GM18873 (cell line): ENCODE measurements around the gene ZFP36.
A peak's percentile ranks its signal among the peaks of the same experiment; 100 is the strongest.

Experiments used
- ATAC-seq: cut with Tn5 transposase; IDR thresholded peaks from one replicate; pipeline ENCODE4 v1.9.1; 2021; ENCODE audit warnings: mild to moderate bottlenecking, moderate library complexity, moderate number of reproducible peaks; ENCODE audit not compliant: unreplicated experiment, low FRiP score

Gene ZFP36

DNA sequence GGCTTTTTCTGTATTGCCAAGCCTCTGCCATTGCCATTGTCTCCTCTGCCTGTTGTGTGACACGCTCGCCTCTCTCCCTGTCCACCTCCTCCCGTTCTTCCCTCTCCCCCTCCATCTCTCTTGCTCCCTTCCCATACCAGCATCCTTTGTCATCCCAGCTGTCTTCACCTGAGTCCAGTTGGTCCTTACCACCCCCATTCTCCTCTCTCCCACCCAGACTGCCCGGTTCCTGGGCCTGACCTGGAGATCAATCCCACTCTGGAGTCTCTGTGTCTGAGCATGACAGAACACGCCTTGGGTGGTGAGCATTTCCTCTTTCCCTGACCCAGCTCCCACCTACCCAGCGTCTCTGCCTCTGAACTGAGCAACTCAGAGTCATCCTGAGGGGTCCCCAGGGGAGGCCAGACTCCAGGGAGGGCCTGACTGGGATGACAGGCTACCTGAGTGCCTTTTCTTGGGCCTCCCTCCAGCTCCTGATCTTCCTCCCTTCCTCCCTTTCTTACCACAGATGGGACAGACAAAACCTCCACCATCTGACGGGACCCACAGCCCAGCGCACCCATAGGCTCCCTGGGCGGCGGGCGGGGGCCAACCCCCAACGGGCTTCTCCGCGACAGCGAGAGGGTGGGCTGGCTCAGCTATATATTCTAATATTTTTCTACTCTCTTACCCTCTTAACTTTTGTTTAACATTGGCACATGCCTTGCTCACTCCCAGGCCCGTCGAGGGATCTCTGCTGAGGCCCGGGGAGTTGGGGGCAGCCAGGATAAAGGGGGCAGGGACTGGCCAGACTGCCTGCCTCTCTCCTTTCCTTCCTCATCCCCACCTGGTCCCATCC, 23.4 kb upstream of the ZFP36 start:
- ATAC-seq, result no peak

DNA sequence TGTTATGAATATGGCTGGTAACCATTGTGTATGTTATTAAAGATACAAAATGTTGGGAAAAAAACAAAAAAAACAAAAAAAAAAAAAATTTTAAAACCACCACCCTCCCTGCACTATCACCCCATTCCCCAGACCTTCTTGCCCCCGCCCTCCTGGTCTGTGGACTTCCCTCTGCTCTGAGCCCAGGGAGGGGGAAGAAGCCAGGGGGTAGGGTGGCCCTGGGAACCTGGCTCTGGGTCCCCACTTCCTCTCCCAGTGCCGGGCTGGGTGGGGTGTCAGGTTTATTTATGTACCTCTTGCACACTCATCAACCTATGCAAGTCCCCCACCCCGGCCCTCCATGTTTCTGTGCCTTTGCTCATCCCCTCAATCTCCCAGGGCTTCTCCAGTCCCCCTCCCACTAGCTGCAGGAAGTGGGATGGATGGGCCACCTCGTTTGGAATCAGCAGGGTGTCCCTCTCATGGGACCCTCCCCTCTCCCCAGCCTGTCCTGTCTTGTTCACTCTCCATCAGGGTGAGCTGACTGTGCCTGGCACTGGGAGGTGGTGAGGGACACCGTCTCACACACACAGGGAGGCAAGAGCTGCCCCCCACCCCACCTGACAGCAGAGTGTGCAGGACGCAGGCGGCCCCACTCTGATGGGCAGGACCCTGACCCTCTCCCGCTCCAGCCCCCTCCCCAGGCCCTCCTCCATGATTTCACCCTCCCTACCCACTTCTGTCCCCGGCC, 21.6 kb upstream of the ZFP36 start:
- no peak for ATAC-seq

DNA sequence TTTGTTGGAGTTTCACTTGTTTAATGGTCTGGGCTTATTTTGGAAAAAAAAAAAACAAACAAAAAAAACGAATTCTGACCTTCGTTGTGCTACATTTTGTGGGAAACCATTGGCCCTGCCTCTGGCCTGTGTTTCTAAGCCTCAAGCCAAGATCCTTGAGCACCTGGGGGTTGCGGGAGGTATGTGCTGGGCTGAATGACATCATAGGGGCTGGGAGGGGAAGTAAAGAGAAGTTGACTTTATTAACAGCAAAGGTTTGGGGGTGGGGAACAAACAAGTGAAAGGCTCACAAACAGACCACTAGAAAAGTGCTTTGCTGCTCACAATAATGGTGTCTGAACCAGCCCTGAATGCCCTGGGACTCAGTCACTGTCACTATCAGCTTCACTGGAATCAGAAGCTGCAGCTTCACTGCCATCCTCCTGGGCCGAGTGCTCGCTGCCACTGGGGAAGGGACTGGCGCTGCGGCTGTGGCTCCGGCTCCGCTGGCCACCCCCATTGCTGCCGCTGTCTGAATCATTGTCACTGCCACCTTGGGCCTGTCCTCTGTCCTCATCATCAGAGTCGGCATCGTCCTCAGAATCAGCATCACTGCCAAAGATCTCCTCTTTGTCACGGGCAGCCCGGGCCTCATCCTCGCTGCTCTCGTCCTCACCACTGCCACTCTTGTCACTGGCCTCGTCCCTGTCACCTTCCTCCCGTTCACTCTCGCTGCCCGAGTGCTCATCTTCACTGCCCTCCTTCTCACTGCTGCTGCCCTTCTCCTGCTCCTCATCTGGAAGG, 20.8 kb upstream of the ZFP36 start:
- ATAC-seq, result no peak

DNA sequence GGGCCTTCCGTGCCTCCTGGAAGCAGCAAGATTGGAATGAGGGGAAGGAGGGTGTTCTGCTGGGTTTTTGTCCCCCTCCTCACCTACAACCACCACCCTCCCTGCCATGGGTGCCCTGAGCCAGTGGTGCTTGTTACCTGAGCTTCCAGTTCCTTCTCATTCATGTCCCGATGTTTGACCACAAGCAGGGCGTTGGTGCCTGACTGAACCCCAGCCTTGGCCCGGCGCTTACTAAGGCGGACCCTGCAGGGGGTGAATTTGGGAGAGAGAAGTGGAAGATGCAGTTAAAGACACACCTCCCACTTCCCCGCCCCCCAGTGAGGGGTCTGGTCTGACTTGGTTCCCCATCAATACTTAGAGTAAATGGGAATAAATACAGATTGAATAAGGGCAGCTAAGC, 20.1 kb upstream of the ZFP36 start:
- no peak for ATAC-seq

DNA sequence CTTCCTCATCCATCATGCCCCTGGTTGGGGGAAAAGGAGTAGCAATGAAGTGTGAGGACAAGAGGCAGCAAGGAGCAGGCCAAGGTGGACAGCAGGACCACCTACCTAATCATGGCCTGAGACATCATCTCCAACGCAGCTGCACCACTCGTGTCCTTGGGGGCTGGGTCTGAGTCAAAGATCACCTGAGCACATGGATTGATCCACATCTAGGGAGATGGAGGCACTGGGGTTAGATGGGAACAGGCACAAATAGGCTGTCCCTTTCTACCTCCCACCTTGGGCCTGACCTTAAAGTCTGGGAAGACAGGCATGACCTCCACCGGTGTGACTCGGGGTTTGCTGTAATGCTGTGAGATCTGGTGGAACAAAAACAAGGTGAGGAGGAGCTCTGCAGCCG, 18.0 kb upstream of the ZFP36 start:
- no peak for ATAC-seq

DNA sequence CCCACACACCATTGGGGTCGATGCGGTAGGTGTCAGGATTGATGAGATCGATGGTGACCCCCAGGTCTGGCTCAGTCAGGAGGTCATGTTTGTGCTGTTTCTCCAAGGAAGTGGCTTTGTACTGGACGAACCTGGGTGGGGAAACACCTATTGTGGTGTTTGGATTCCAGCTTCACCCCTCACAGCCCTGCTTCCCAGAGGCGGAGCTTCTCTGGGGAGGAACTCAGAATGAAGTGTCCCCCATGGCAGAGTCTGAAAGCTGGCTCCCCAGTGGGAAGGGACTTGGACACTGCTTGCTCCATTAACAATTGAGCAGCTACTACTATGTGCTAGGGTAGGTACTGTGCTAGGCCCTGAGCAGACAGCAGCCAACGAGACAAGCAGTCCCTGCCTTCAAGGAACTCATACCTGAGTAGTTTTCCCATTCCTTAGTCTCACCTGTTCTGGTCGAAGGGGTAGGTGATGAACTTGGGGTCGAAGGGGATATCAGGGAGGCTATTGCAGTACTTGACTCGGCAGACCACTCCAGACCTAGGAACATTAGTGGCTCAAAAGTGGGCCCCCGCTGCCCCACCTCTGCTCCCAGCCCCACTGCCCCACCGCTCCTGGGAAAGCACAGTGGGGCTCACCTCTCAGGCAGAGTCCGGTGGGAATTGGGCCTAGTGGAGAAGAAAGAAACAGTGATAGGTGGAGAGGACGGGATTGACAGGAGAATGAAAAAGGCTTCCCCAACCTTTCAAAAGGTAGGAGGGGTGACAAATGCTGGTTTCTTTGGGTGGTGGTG, 16.8 kb upstream of the ZFP36 start:
- ATAC-seq, result no peak

DNA sequence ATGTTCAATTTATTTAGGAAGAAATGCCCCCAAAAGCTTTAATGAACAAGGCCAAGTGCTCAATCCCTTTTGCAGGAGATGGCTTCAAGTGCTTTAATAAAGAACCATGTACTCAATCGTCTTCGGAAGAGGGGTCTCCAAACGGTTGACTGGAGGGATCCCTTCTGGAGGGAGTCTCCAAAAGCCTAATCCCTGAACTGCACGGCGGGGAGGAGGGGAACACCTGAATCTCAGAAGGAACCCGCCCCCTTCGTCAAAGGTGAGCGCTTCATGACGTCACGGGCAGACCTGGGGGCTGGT, 16.2 kb upstream of the ZFP36 start:
- no peak for ATAC-seq

DNA sequence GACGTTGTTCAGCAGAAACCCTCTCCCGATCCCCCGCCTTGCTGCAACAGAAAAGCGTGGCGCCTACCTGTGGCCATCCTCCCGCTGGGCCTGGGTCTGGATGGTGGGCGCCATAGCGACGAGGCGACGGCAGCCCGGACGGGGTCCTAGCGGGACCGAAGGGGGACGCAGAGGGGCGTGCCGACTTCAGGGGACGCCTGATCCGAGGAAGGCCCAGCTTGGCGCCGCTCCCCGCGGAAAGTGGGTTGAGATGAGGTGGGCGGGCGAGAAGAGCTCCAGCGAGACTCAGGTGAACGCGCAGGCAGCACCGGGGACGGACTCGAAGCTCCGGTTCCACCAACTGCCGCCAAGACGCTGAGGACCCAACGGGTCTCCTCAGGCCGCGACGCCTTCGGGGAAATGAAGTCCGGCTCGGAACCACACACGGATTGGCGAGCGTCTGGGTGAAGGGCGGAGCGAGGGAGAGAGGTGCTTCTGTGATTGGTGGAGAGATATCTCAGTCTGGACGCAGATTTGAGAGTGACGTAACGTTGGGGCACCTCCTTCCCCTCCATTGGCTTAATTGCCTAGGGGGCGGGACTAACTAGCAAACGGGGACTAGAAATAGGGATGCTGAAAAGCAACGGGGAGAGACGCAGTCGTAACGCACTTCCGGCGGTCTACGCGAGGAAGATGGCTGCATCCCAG, 15.8 kb upstream of the ZFP36 start, which contains the start of the genes MED29 and PAF1:
Gene MED29, plus strand, starts transcription at position 628 of the 687 bp plus-strand sequence. Its CDS starts 45 bp downstream, at position 673.
Gene PAF1, minus strand, starts transcription at position 356 of the 687 bp plus-strand sequence. Its CDS starts 242 bp downstream, at position 114.
- ATAC-seq, result peak; percentile 92

DNA sequence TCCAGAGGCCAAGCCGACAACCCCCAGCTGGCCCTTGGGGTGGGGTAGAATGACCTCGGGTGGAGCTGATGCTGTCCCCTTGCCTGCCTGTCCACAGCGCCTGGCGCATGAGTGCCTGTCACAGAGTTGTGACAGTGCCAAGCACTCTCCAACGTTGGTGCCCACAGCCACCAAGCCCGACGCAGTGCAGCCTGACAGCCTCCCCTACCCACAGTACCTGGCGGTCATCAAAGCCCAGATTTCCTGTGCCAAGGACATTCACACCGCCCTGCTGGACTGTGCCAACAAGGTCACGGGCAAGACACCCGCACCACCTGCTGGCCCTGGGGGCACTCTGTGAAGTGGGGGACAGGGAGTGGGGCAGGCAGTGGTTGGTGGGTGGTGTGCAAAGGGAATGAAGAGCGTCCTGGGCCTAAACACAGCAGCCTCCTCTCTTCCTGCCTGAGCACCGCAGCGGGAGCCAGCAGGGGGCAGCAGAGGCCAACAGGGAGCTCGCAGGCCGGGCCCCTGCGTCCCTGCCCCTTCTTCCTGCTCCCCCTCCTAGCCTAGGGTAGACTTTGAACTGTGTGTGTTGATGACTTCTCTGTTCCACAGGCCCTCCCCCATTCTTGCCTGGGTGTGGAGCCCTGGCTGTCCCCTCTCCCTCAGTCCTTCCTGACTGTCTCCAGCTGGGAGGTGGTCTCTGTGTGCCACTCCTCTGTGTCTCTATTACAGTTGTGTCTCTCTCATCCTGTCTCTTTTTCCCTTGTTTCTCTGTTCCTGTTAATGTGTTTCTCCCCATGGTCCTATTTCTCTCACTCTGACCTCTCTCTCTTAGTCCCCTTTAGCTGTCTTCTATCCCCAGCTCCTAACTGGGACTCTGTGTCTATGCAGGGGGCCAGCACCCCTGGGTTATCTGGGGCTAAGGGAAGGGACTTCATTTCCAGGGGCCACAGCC, 9.0 kb upstream of the ZFP36 start:
- ATAC-seq, result no peak

DNA sequence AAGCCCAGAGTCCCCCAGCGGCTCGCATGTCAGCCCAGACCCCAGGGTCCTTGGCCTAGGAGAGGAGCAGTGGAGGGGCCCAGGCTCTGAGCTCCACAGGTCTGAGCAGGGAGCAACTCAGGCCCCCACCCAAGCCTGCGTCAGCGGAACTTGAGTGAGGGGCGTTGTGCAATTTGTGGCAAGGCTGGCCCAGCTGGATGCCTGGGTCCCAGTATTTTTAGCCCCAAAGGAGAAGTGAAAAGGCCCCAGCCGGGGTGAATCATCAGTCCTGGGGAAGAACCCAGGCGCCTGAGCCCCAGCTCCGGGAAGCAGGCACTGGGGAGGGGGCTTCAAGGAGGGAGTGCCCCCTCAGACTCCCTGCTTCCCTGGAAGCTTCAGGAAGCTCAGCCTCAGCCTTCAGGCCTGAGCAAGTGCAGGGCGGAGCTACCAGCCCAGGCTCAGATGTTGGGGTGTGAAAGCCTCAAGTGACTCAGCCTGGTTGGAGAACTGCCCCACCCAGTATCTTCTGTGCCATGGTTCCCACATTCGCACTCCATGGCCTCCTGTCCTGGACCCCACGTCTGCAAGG, 8.3 kb upstream of the ZFP36 start:
- ATAC-seq, result no peak

DNA sequence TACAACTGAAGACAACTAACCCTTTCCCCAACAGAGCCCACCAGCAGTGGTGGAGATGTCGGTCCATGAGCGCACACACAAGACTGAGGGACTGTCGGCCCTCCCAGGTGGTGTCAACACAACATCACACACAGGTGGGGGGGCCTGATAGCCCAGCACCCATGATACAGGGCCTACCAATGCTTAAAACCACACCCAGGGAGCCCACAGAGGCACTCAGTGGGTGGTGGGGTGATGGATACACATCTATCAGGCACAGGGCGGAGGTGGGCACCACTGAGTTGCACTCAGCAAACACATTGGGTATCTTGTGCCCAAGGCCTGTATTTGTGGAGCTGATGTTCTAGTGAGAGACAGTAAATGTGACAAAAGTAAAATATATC, 7.0 kb upstream of the ZFP36 start:
- ATAC-seq, result no peak

DNA sequence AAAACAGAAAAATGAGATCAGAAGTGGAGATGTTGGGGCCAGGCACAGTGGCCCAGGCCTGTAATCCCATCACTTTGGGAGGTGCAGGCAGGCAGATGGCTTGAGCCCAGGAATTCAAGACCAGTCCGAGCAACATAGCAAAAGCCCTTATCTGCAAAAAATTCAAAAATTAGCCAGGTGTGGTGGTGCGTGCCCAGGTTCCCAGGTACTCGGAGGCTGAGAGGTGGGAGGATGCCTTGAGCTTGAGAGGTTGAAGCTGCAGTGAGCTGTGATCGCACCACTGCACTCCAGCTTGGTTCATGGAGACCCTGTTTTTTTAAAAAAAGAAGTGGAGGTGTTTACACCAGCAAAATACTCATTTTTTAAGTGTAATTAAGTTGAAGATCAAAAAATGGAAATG, 6.6 kb upstream of the ZFP36 start:
- ATAC-seq, result no peak

DNA sequence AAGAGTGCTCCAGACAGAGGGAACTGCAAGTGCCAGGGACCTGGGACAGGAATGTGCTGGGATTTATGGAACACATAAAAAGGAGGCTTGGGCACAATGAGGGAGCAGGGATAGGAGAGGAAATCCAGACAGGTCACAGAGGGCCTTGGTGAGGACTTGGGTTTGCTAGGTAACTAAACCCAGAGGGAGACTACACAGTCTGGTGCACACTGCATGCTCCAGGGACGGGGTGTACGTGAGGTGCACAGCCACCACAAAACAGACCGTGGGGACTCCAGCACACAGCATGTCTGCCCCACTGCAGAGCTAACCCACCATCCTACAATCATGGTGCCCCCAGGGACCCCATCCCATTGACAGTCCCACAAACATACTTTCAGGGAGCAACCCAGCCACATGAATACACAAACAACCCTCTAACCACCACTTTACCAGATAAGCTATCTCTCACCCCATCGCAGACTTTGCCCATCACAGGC, 5.5 kb upstream of the ZFP36 start:
- ATAC-seq, result no peak

DNA sequence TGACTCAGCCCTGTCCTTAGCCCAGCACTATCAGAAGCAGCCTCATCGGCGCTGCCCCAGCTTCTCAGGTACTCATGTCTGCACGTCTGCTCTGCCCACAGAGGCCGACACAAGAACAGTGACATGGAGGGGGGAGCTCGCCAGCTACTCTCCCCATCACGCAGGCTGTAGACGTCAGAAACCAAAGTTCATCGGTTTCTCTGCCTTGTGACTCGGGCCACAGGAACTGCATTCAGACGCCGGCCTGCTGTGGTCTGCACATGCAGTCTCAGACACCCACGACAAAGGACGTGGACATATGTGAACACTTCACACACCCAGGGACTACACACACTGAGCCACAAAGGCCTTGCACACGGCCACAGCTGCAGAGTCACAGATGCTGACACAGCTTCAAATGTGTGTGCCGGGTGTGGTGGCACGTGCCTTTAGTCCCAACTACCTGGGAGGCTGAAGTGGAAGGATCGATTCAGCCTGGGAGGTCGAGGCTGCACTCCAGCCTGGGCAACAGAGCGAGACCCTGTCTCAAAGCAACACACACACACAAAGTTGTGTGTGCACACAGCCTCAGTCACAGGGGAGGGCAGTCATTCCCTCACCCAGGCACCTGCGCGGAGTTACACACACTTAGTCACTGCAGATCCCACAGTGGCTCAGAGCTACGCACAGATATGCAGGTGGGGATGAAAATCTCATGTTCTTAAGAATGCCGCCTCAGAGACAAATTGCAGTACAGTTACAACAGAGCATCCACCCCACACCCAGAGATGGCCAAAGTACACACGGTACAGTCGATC, 4.9 kb upstream of the ZFP36 start:
- ATAC-seq, result no peak

DNA sequence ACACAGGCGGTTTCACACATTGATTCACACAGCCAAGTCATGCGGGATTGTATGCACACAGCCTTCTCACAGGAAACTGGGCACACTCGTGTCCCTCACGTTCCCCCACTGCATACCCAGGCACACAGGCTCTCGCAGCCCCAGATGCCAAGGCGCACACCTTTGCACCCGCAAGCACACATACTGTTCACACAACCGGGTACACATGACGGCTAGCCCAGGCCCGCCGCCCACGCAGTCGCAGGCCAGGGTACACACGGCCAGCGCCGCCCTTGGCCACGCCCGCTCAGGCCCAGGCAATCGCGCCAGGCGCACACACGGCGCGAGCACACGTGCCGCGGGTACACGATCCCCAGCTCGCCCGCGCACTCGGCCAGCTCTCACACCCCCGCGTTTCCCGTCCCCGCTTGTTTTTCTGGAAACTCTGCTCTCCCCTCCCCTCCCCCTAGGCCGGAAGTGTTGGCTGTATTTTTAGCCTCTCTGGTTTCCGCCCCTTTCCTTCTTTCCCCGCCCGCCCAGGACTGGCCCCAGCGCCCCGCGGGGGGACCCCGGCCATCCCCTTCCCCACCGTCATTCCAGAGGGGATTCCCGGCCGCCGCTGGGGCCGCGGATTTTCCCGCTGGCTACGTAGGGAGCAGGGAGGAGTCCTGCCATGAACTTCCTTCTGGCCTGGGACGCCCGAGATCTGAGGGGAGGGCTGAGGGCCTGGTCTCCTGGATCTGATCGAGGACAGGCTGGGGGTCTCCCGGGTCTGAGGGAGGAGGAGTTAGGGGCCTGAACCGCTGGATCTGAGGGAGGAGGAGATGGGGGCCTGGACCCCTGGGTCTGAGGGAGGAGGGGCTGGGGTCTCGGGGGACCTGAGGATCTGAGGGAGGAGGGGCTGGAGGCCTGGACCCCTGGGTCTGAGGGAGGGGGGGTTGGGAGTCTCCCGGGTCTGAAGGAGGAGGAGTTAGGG, 4.0 kb upstream of the ZFP36 start:
- no peak for ATAC-seq
